NCI-H2081 (cell line): ENCODE data around the gene EPS8L3.
"Not testable (repeated sequence)": the region's sequence is repeated elsewhere in the genome, so short reads cannot be mapped to it uniquely, and the experiment has no call there.

Source experiments
- DNase-seq, 2 experiments: peaks; one replicate each; lab custom pipeline; 2025; lab: John Stamatoyannopoulos, UW

Gene EPS8L3

DNA sequence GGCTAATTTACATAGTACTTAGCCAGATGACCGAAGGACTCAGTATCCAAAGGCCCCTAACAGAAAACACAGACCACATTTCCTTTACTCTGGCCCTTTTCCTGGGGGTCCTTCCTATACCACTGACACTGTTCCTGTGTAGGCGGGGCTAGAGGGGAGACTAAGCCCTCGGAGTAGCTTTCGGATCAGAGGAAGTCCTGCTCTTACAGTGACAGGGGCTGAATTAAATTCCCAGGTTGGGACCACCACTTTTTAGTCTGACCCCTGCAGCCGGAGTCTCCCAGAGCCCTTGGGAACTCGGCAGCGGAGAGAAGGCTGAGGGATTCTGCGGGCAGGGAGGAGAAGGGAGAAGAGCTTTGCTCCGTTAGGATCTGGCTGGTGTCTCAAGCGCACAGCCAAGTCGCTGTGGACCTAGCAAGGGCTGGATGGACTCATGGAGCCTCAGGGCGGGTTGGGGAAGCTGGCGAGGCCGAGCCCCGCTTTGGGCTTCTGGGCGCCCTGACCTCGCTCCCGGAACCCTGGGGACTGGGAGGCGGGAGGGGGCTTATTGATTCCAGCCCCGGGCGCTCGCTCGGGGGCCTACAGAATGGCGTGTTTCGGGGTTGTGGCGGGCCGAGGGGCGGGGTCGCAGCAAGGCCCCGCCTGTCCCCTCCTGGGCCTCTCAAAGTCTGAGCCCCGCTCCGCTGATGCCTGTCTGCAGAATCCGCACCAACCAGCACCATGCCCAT is 52.0 kb downstream of the EPS8L3 start, which contains the start of gene GSTM5:
Gene GSTM5, plus strand, starts transcription at position 659 of the 728 bp plus-strand sequence. Its CDS starts 62 bp downstream, at position 721.
- DNase-seq = not testable (repeated sequence)

DNA sequence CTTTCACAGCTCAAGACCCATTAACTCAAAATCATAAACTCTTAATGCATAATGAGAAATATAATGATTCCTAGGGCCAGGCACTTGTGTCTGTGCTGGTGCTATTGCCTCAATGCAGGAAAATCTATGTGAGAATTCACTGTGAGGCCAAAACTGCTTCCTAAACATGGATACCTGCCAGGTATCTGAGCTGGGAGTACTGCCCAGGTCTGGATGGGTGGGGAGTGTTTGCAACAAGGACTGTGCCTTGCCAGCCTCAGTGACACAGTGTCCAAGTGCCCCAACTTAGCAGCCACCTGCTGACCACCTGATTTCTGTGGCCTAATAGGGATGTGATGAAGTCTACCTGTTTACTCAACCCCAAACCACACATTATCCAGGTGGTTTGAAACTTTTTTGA is 53.9 kb downstream of the EPS8L3 start:
- not testable (repeated sequence) for DNase-seq

DNA sequence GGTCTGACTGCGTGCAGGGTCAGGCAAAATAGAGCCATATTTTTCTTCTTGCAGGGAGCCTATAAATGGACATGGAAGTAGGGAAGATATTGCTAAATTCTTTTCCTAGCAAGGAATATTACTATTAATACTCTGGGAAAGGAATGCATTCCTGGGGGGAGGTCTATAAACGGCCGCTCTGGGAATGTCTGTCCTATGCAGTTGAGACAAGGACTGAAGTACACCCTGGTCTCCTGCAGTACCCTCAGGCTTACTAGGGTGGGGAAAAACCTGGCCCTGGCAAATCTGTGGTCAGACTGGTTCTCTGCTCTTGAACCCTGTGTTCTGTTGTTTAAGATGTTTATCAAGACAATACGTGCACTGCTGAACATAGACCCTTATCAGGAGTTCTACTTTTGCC is 54.8 kb downstream of the EPS8L3 start:
- DNase-seq = not testable (repeated sequence)

DNA sequence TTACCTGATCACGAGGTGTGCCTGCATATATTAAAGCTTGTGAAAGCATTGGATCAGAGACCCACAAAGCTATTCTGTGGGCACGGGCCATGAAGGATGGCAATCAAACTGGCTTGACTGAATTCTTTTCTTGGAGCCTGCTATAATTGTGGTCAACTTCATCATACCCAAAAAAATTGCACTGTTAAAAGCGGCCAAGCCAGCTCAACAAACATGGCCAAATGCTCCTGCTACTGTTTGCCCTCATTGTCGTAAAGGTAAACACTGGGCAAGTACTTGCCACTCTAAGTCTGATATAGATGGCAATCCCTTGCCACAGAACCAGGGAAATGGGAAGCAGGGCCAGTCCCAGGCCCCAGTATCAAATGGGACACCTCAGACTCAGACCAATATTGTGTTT is 58.3 kb downstream of the EPS8L3 start:
- no peak for DNase-seq

DNA sequence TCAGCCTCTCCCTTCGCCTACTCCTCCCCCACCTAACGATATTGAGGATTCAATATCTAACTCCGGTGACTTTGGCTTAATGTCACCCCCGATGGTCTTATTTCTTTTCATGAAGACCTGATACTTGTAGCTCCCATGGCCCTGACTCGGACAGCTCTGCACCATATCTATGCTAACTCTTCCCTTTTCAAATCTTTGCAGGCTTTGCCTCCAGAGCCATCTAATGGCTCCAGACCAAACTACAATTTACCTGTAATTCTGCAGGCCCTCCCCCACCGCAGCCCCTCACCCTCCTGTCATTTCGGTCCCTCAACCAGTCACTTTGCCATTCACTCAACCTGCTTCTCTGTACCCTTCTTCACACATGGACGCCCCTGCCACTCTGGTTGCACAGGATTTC is 59.5 kb downstream of the EPS8L3 start:
- no peak for DNase-seq

DNA sequence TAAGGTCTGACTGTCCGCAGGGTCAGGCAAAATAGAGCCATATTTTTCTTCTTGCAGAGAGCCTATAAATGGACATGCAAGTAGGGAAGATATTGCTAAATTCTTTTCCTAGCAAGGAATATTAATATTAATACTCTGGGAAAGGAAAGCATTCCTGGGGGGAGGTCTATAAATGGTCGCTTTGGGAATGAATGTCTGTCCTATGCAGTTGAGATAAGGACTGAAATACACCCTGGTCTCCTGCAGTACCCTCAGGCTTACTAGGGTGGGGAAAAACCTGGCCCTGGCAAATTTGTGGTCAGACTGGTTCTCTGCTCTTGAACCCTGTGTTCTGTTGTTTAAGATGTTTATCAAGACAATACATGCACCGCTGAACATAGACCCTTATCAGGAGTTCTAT is 60.8 kb downstream of the EPS8L3 start:
- DNase-seq = not testable (repeated sequence)
